Keratinocyte (primary cell): ENCODE data around the gene ZSCAN9. TPM values are rescaled to one million over a fixed set of nuclear protein-coding genes. Genes with fewer than 3 reads are reported as not detected.

Source experiments
- DNase-seq: peaks from one replicate; pipeline ENCODE4 v3.0.0-alpha.2; 2011; ENCODE audit warnings: low read depth, missing footprints, low spot score
- FAIRE-seq: peaks from 2 replicates; lab custom pipeline; 2011; peaks lifted over from hg19 to GRCh38; lab: Jason Lieb, UNC
- H2AFZ ChIP-seq: 2 replicates; pipeline ENCODE4 v1.6.0; 2012; ENCODE audit warnings: low read length, control low read depth, inconsistent platforms; ENCODE audit not compliant: control insufficient read depth
- H3K27ac ChIP-seq: 2 replicates; pipeline ENCODE4 v1.5.1; 2011; ENCODE audit warnings: low read length; ENCODE audit not compliant: control insufficient read depth, insufficient read depth
- H3K27me3 ChIP-seq: 3 replicates; pipeline ENCODE4 v1.6.0; 2011; ENCODE audit warnings: low read length; ENCODE audit not compliant: control insufficient read depth, insufficient read depth; ENCODE audit errors: extremely low read depth
- H3K36me3 ChIP-seq, 2 experiments: 2 replicates in 1 of 2; 3 replicates in 1 of 2; pipeline ENCODE4 v1.5.1; 2011; ENCODE audit warnings: low read length in 2 of 2, mild to moderate bottlenecking in 1 of 2; ENCODE audit not compliant: control insufficient read depth in 2 of 2, insufficient read depth in 2 of 2; ENCODE audit errors: extremely low read depth in 1 of 2
- H3K4me1 ChIP-seq: 3 replicates; pipeline ENCODE4 v1.5.1; 2011; ENCODE audit warnings: low read length; ENCODE audit not compliant: control insufficient read depth, insufficient read depth; ENCODE audit errors: extremely low read depth
- H3K4me2 ChIP-seq: 3 replicates; pipeline ENCODE4 v1.6.0; 2011; ENCODE audit warnings: low read depth, low read length; ENCODE audit not compliant: control insufficient read depth, insufficient read depth; ENCODE audit errors: extremely low read depth
- H3K4me3 ChIP-seq, 3 experiments: fragments of 200-600 bp in 1 of 3; sonication (generic) in 1 of 3; 2 replicates in 2 of 3; 3 replicates in 1 of 3; pipeline ENCODE4 v1.5.1; 2011 to 2016; ENCODE audit warnings: low read length in 3 of 3, mild to moderate bottlenecking in 3 of 3, control low read depth in 2 of 3, inconsistent platforms in 1 of 3, low read depth in 1 of 3, mixed read lengths in 1 of 3, mixed run types in 1 of 3, moderate library complexity in 1 of 3; ENCODE audit not compliant: control insufficient read depth in 2 of 3, insufficient read depth in 2 of 3; ENCODE audit errors: extremely low read depth in 1 of 3
- H3K79me2 ChIP-seq: 2 replicates; pipeline ENCODE4 v1.6.0; 2012; ENCODE audit warnings: low read length; ENCODE audit not compliant: control insufficient read depth, insufficient read depth
- H3K9ac ChIP-seq: 3 replicates; pipeline ENCODE4 v1.6.0; 2011; ENCODE audit warnings: low read length; ENCODE audit not compliant: control insufficient read depth, insufficient read depth; ENCODE audit errors: extremely low read depth
- H3K9me1 ChIP-seq: 3 replicates; pipeline ENCODE4 v1.6.0; 2011; ENCODE audit warnings: low read length; ENCODE audit not compliant: control insufficient read depth, insufficient read depth; ENCODE audit errors: extremely low read depth
- H3K9me3 ChIP-seq: 2 replicates; pipeline ENCODE4 v1.5.1; 2012; ENCODE audit warnings: low read depth, low read length; ENCODE audit not compliant: control insufficient read depth
- H4K20me1 ChIP-seq: 3 replicates; pipeline ENCODE4 v1.6.0; 2011; ENCODE audit warnings: low read length; ENCODE audit not compliant: control insufficient read depth, insufficient read depth; ENCODE audit errors: extremely low read depth
- EZH2 ChIP-seq: IDR thresholded peaks from one replicate; pipeline ENCODE4 v1.6.1; 2012; ENCODE audit warnings: inconsistent platforms, mild to moderate bottlenecking, low read length, moderate library complexity
- dilution Hi-C: fragments of 300-500 bp; cut with MboI; formaldehyde crosslinking; loops from one replicate; pipeline ENCODE4 v1.7.0; 2020; ENCODE audit warnings: low sequenced_read_pairs; ENCODE audit not compliant: extremely low pct_ligation_motif_present
- polyA plus RNA-seq, 5 experiments: library from polyadenylated mRNA; depleted of rRNA in 3 of 5; stranded (reverse) in 3 of 5; stranded (forward) in 1 of 5; unstranded in 1 of 5; fragments of >200 nt; gene quantifications; 1 replicate in 1 of 5; 2 replicates in 3 of 5; 3 replicates in 1 of 5; pipeline versions ENCODE4 v1.2.1 to v1.2.3, GENCODE V29; 2011 to 2012; ENCODE audit warnings: missing spikeins in 2 of 5, low read depth in 1 of 5, low replicate concordance in 1 of 5
- TF ChIP-seq, protein P1 (sequence below), 3 experiments: IDR thresholded peaks in 1 of 3; conservative IDR thresholded peaks in 1 of 3; optimal IDR thresholded peaks in 1 of 3; 2 replicates in 2 of 3; 3 replicates in 1 of 3; pipeline versions ENCODE3 to v1.5.1; 2011; ENCODE audit warnings: low read length in 3 of 3, mild to moderate bottlenecking in 3 of 3, moderate library complexity in 2 of 3, control low read depth in 1 of 3, inconsistent platforms in 1 of 3; ENCODE audit not compliant: insufficient read depth in 2 of 3; ENCODE audit errors: extremely low read depth in 1 of 3

ZSCAN9 gene
- polyA plus RNA-seq, 1 donor (not counting 4 experiments of a cell fraction or from before 2014, with no cell fraction given), result 12.0 TPM

DNA sequence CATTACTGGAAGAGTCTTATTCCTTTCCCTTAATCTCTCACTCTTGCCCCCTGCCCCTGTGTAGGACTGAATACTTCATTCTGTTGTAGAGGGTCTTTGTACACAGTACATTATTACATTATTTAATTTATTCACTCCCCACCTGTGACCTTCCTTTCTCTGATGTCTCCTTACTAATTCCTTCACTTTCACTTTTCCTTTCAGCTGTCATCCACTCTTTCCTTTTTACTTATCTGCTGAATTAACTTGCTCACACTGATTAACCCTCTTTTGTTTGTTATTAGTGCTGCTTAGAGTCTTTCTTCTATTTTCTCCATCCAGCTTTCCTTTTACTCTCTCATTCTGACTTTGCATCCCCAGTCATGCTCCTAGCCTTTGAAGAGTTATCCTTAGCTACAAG, 49.8 kb downstream of the ZSCAN9 start:
- DNase-seq (no peak), FAIRE-seq (no peak)
- Histone ChIP-seq H3K4me3 (no peak overlapping the region), H3K9me3 (no peaks in the 10 kb centered on the region), H3K9ac (no peak overlapping the region), H2AFZ (no peak overlapping the region), H3K27ac (no peak overlapping the region), H3K36me3 (peaks cover 7 to 19% of the 10 kb centered on the region in 2 experiments), H3K4me2 (no peak overlapping the region), H3K4me1 (no peaks in the 10 kb centered on the region), H3K27me3 (no peaks in the 10 kb centered on the region), H4K20me1 (no peaks in the 10 kb centered on the region), H3K79me2 (peaks cover 3% of the 10 kb centered on the region), H3K9me1 (no peaks in the 10 kb centered on the region)
- dilution Hi-C loops, result no loop called here
- TF ChIP-seq, protein P1, sequence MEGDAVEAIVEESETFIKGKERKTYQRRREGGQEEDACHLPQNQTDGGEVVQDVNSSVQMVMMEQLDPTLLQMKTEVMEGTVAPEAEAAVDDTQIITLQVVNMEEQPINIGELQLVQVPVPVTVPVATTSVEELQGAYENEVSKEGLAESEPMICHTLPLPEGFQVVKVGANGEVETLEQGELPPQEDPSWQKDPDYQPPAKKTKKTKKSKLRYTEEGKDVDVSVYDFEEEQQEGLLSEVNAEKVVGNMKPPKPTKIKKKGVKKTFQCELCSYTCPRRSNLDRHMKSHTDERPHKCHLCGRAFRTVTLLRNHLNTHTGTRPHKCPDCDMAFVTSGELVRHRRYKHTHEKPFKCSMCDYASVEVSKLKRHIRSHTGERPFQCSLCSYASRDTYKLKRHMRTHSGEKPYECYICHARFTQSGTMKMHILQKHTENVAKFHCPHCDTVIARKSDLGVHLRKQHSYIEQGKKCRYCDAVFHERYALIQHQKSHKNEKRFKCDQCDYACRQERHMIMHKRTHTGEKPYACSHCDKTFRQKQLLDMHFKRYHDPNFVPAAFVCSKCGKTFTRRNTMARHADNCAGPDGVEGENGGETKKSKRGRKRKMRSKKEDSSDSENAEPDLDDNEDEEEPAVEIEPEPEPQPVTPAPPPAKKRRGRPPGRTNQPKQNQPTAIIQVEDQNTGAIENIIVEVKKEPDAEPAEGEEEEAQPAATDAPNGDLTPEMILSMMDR (optimal IDR thresholded peaks at IDR 0.05 in 1 of 3, IDR thresholded peaks at IDR 0.05 in 1 of 3, conservative IDR thresholded peaks at IDR 0.05 in 1 of 3; ENCODE audit: extremely low read depth in 1 of 3, insufficient read depth in 2 of 3, low read length in 3 of 3), result no peak
- no peak for TF ChIP-seq EZH2

DNA sequence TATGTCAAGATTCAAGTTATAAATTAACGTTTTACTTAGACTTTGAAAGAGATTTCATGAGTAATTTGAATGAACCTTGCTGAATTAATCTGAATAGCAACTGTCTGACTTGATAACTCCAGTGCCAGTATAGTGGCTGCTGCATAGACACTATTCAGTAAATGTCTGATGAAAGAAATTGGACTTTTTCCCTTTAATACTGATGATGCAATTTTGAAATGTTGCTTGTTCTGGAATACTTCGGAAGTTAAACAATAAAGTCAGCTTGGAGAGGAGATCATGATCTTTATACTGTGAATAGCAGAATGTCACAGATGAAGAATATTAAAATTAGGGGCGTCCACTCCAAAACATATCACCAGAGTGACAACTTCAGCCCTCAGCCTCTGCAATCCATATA, 52.7 kb downstream of the ZSCAN9 start:
- dilution Hi-C loops, result no loop called here
- TF ChIP-seq EZH2, result no peak
- TF ChIP-seq, protein P1 (optimal IDR thresholded peaks at IDR 0.05 in 1 of 3, IDR thresholded peaks at IDR 0.05 in 1 of 3, conservative IDR thresholded peaks at IDR 0.05 in 1 of 3; ENCODE audit: extremely low read depth in 1 of 3, insufficient read depth in 2 of 3, low read length in 3 of 3), result no peak
- Histone ChIP-seq H3K79me2 (no peaks in the 10 kb centered on the region), H3K9ac (no peak overlapping the region), H3K9me1 (no peaks in the 10 kb centered on the region), H3K27me3 (no peaks in the 10 kb centered on the region), H3K4me2 (no peak overlapping the region), H3K4me3 (no peak overlapping the region), H4K20me1 (no peaks in the 10 kb centered on the region), H3K9me3 (no peaks in the 10 kb centered on the region), H2AFZ (no peak overlapping the region), H3K27ac (no peak overlapping the region), H3K36me3 (peaks cover 5 to 10% of the 10 kb centered on the region in 2 experiments), H3K4me1 (peaks cover 6% of the 10 kb centered on the region)
- DNase-seq, result no peak
- FAIRE-seq, result no peak
